DND-41 (cell line): ENCODE data around the gene PLD3.

Experiments used
- ATAC-seq: fragments of 200-7000 bp; cut with Tn5 transposase; 3 replicates; pipeline ENCODE4 v1.9.1; 2021; ENCODE audit warnings: low read depth; ENCODE audit not compliant: insufficient read depth
- DNase-seq: peaks from one replicate; pipeline ENCODE4 v3.0.0-alpha.2; 2020
- H2AFZ ChIP-seq: 2 replicates; pipeline ENCODE4 v1.6.0; 2012; ENCODE audit warnings: low read depth, low read length
- H3K27ac ChIP-seq: 2 replicates; pipeline ENCODE4 v1.5.1; 2012; ENCODE audit warnings: low read length, inconsistent platforms
- H3K27me3 ChIP-seq: fragments of 200-600 bp; sonication (generic); 2 replicates; pipeline ENCODE4 v1.6.0; 2012; ENCODE audit warnings: low read length, mild to moderate bottlenecking, inconsistent platforms; ENCODE audit not compliant: insufficient read depth, poor library complexity
- H3K36me3 ChIP-seq: 2 replicates; pipeline ENCODE4 v1.5.1; 2012; ENCODE audit warnings: low read length, inconsistent platforms; ENCODE audit not compliant: insufficient read depth
- H3K4me1 ChIP-seq: 2 replicates; pipeline ENCODE4 v1.5.1; 2012; ENCODE audit warnings: mild to moderate bottlenecking, low read length; ENCODE audit not compliant: insufficient read depth
- H3K4me2 ChIP-seq: 2 replicates; pipeline ENCODE4 v1.6.0; 2012; ENCODE audit warnings: mild to moderate bottlenecking, moderate library complexity, low read length, inconsistent platforms; ENCODE audit not compliant: insufficient read depth
- H3K4me3 ChIP-seq, 2 experiments: fragments of 200-600 bp in 1 of 2; shearing (Covaris generic) in 1 of 2; 2 replicates each; pipeline ENCODE4 v1.5.1; 2012 to 2016; ENCODE audit warnings: inconsistent platforms in 2 of 2, low read length in 2 of 2, mild to moderate bottlenecking in 2 of 2, low read depth in 1 of 2, moderate library complexity in 1 of 2
- H3K79me2 ChIP-seq: 2 replicates; pipeline ENCODE4 v1.6.0; 2012; ENCODE audit warnings: low read length, inconsistent platforms; ENCODE audit not compliant: insufficient read depth
- H3K9ac ChIP-seq: 2 replicates; pipeline ENCODE4 v1.6.0; 2012; ENCODE audit warnings: low read depth, mild to moderate bottlenecking, inconsistent platforms, low read length, moderate library complexity
- H3K9me3 ChIP-seq: 2 replicates; pipeline ENCODE4 v1.5.1; 2012; ENCODE audit warnings: low read length, moderate library complexity, mild to moderate bottlenecking, inconsistent platforms; ENCODE audit not compliant: insufficient read depth, severe bottlenecking
- H4K20me1 ChIP-seq: 2 replicates; pipeline ENCODE4 v1.6.0; 2012; ENCODE audit warnings: low read length; ENCODE audit not compliant: insufficient read depth
- EZH2 ChIP-seq: IDR thresholded peaks from 3 replicates; pipeline ENCODE4 v1.6.1; 2012; ENCODE audit warnings: borderline replicate concordance, low read depth, mild to moderate bottlenecking, moderate library complexity, low read length, inconsistent platforms; ENCODE audit not compliant: severe bottlenecking
- TF ChIP-seq, protein P1 (sequence below): IDR thresholded peaks from 2 replicates; pipeline ENCODE4 v1.5.1; 2012; ENCODE audit warnings: borderline replicate concordance, low read length, moderate library complexity, mild to moderate bottlenecking; ENCODE audit not compliant: poor library complexity, severe bottlenecking; ENCODE audit errors: extremely low read depth

Gene PLD3

DNA sequence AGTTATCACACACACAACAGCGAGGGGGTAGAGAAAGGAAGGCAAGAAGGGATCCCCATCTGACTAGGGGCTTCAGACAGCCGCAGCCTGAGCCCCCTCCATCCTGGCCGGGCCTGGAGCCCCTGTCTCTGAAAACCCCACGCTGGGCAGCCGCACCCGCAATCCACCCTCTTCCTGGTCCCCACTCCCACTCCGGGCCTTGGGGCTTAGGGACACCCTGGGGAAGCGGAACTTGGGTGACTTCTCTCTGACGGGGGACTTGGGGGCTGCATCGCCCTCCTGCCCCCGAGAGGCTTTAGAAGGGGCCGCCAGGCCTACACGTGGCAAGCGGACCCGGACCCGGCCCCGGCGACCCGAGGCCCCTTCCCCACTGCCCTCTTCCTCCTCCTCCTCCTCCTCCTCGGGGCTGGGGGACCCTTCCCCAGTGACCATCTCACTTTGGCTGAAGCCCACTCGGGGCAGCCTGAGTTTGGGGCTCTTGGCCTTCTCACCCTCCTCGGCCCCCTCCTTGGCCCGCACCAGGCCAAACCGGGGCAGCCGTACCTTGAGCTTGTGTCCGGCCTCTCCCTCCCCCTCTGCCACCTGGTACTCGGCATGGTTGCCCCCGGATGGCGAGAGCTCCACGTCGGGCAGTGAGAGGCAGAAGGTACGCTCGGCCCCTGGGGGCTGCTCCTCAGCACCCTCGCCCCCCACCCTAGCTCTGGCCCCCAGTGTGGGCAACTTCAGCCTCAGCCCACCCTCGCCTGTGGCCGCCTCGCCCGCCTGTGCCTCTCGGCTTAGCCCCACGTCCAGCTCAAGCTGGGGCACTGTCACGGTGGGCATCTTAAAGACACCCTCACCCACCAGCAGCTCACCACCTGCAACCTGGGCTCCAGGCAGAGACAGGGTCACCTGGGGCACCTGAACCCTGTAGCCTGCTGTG, 45.7 kb downstream of the PLD3 start:
- H3K36me3 ChIP-seq = no peaks in the 10 kb centered on the region
- H3K4me1 ChIP-seq = no peaks in the 10 kb centered on the region
- H3K4me2 ChIP-seq = no peak overlapping the region
- no peak overlapping the region for H2AFZ ChIP-seq
- H3K9ac ChIP-seq = no peak overlapping the region
- no peak overlapping the region for H3K4me3 ChIP-seq
- DNase-seq = no peak
- no peak for TF ChIP-seq EZH2
- TF ChIP-seq, protein P1, sequence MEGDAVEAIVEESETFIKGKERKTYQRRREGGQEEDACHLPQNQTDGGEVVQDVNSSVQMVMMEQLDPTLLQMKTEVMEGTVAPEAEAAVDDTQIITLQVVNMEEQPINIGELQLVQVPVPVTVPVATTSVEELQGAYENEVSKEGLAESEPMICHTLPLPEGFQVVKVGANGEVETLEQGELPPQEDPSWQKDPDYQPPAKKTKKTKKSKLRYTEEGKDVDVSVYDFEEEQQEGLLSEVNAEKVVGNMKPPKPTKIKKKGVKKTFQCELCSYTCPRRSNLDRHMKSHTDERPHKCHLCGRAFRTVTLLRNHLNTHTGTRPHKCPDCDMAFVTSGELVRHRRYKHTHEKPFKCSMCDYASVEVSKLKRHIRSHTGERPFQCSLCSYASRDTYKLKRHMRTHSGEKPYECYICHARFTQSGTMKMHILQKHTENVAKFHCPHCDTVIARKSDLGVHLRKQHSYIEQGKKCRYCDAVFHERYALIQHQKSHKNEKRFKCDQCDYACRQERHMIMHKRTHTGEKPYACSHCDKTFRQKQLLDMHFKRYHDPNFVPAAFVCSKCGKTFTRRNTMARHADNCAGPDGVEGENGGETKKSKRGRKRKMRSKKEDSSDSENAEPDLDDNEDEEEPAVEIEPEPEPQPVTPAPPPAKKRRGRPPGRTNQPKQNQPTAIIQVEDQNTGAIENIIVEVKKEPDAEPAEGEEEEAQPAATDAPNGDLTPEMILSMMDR = no peak
- H3K27ac ChIP-seq = no peak overlapping the region
- no peaks in the 10 kb centered on the region for H3K9me3 ChIP-seq
- no peaks in the 10 kb centered on the region for H3K27me3 ChIP-seq
- no peaks in the 10 kb centered on the region for H3K79me2 ChIP-seq
- no peak for ATAC-seq
- H4K20me1 ChIP-seq = no peaks in the 10 kb centered on the region

DNA sequence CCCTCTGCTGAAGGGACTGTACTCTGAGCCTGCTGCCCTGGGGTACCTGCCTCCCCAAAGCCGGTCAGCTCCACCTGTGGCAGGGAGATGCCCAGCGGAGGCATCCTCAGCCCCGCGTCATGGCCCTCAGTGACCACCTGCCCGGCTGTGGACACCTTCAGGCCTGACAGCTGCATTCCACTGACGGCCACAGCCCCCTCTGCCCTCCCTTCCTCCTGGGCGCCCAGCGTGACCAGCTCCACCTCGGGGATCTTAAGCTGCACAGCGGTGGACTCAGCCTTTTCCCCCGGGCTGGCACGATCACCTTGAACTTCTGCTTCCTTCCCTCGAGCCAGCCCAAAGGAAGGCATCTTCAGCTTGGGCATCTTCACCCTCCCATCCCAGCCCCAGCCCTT, 46.3 kb downstream of the PLD3 start:
- no peak overlapping the region for H3K27ac ChIP-seq
- H3K9me3 ChIP-seq = no peaks in the 10 kb centered on the region
- ATAC-seq (no peak), DNase-seq (no peak)
- H3K4me2 ChIP-seq = no peak overlapping the region
- no peaks in the 10 kb centered on the region for H3K4me1 ChIP-seq
- no peaks in the 10 kb centered on the region for H4K20me1 ChIP-seq
- no peaks in the 10 kb centered on the region for H3K36me3 ChIP-seq
- H3K27me3 ChIP-seq = no peaks in the 10 kb centered on the region
- TF ChIP-seq EZH2 = no peak
- TF ChIP-seq, protein P1 = no peak
- no peaks in the 10 kb centered on the region for H3K79me2 ChIP-seq
- no peak overlapping the region for H3K4me3 ChIP-seq
- H3K9ac ChIP-seq = no peak overlapping the region
- no peak overlapping the region for H2AFZ ChIP-seq

DNA sequence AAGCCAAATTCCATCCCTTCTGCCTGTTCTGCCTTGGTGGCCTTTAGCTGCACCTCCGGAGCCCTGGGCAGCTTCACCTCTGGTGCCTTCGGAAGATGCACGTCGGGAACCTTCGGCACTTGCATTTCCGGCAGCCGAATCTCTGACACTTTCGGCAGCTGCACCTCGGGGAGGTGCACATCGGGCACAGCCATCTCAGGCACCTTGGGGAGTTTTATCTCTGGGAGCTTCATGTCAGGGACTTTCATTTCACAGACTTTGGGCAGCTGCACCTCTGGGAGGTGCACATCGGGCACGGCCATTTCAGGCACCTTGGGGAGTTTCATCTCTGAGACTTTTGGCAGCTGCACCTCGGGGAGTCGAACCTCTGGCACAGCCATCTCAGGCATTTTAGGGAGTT, 47.5 kb downstream of the PLD3 start:
- Histone ChIP-seq H3K9ac (no peak overlapping the region), H4K20me1 (no peaks in the 10 kb centered on the region), H3K79me2 (no peaks in the 10 kb centered on the region), H2AFZ (no peak overlapping the region), H3K4me2 (no peak overlapping the region), H3K4me3 (no peak overlapping the region), H3K27me3 (no peaks in the 10 kb centered on the region), H3K27ac (no peak overlapping the region), H3K4me1 (no peaks in the 10 kb centered on the region), H3K36me3 (no peaks in the 10 kb centered on the region), H3K9me3 (no peaks in the 10 kb centered on the region)
- TF ChIP-seq, protein P1 = no peak
- TF ChIP-seq EZH2 = no peak
- ATAC-seq = no peak
- no peak for DNase-seq
